GM12874 (cell line): ENCODE results near the gene LAMP1.

ENCODE experiments used
- CTCF ChIP-seq: IDR thresholded peaks from 2 replicates; pipeline ENCODE4 v1.5.1; 2011; ENCODE audit warnings: low read depth, mild to moderate bottlenecking, control low read depth, low read length, moderate library complexity; ENCODE audit not compliant: insufficient read depth

The LAMP1 gene

GRCh38 chr13:113371061-113371460 lies 74.0 kb downstream of the LAMP1 start:
- TF ChIP-seq CTCF, result no peak
